Activated CD8-positive, alpha-beta T cell treated with anti-CD3 and anti-CD28 coated beads for 36 hours (primary cell): ENCODE measurements around the gene SMIM41. TPM values are rescaled to one million over a fixed set of nuclear protein-coding genes. Genes with fewer than 3 reads are reported as not detected.

Source experiments
- ATAC-seq: fragments of 200-7000 bp; cut with Tn5 transposase; one replicate; pipeline ENCODE4 v1.10.0; 2021; ENCODE audit warnings: mild to moderate bottlenecking, moderate library complexity
- CTCF ChIA-PET: fragments of 350-600 bp; sonication (Branson Sonifier 250); formaldehyde crosslinking; loops from one replicate; lab custom pipeline; 2021; ENCODE audit warnings: antibody characterized with exemption; lab: Charles Lee
- POLR2A ChIA-PET: fragments of 350-600 bp; sonication (Branson Sonifier 250); formaldehyde crosslinking; loops from one replicate; lab custom pipeline; 2021; ENCODE audit warnings: antibody characterized with exemption; lab: Charles Lee
- DNase-seq: peaks from one replicate; pipeline ENCODE4 v3.0.0-alpha.2; 2020
- H3K27ac Mint-ChIP-seq: one replicate; pipeline ENCODE4 v1.8.0; 2021; ENCODE audit warnings: mild to moderate bottlenecking, mixed read lengths
- H3K27me3 Mint-ChIP-seq: one replicate; pipeline ENCODE4 v1.8.0; 2021; ENCODE audit warnings: mixed read lengths
- H3K36me3 Mint-ChIP-seq: one replicate; pipeline ENCODE4 v1.8.0; 2021; ENCODE audit warnings: low read depth, mixed read lengths
- H3K4me1 Mint-ChIP-seq: one replicate; pipeline ENCODE4 v1.8.0; 2021; ENCODE audit warnings: low read depth, mixed read lengths
- H3K4me3 Mint-ChIP-seq: one replicate; pipeline ENCODE4 v1.8.0; 2021; ENCODE audit warnings: mild to moderate bottlenecking, moderate library complexity, mixed read lengths
- H3K9me3 Mint-ChIP-seq: one replicate; pipeline ENCODE4 v1.8.0; 2021; ENCODE audit warnings: mixed read lengths
- intact Hi-C: fragments of 100-400 bp; cut with micrococcal nuclease; formaldehyde crosslinking; loops from one replicate; pipeline ENCODE4 v1.10.0; 2022
- total RNA-seq, 2 experiments: library from RNA; stranded (reverse); gene quantifications; one replicate each; pipeline ENCODE4 v1.2.3, GENCODE V29; 2021
- TF ChIP-seq, protein P1 (sequence below): fragments of 200-600 bp; IDR thresholded peaks from one replicate; pipeline ENCODE4 v1.8.0; 2022; ENCODE audit warnings: antibody characterized with exemption, mild to moderate bottlenecking

SMIM41 gene
- total RNA-seq, 2 experiments from 2014 or later = not detected

GRCh38 chr12:52063082-52063924, 16.2 kb upstream of the SMIM41 start:
- ATAC-seq = no peak
- POLR2A ChIA-PET = no interaction called here

GRCh38 chr12:52063981-52064649, 15.4 kb upstream of the SMIM41 start:
- POLR2A ChIA-PET = interaction anchor here (0.6 to 0.9 kb wide), 2 partner anchors 43 to 980 kb away, joined by 3 to 6 read pairs; no protein-coding TSS in a partner anchor
- peaks cover 11% of the 10 kb centered on the region for H3K4me1 Mint-ChIP-seq
- CTCF ChIA-PET = interaction anchor here (1.2 to 27.5 kb wide), 2 partner anchors 38 to 58 kb away, joined by 4 to 602 read pairs; no protein-coding TSS in a partner anchor
- intact Hi-C loops = no loop called here
- no peak overlapping the region for H3K27ac Mint-ChIP-seq
- peaks cover 4% of the 10 kb centered on the region for H3K36me3 Mint-ChIP-seq
- H3K4me3 Mint-ChIP-seq = no peak overlapping the region
- H3K27me3 Mint-ChIP-seq = peaks cover 1% of the 10 kb centered on the region
- no peaks in the 10 kb centered on the region for H3K9me3 Mint-ChIP-seq
- DNase-seq (no peak), ATAC-seq (no peak)
- TF ChIP-seq, protein P1, sequence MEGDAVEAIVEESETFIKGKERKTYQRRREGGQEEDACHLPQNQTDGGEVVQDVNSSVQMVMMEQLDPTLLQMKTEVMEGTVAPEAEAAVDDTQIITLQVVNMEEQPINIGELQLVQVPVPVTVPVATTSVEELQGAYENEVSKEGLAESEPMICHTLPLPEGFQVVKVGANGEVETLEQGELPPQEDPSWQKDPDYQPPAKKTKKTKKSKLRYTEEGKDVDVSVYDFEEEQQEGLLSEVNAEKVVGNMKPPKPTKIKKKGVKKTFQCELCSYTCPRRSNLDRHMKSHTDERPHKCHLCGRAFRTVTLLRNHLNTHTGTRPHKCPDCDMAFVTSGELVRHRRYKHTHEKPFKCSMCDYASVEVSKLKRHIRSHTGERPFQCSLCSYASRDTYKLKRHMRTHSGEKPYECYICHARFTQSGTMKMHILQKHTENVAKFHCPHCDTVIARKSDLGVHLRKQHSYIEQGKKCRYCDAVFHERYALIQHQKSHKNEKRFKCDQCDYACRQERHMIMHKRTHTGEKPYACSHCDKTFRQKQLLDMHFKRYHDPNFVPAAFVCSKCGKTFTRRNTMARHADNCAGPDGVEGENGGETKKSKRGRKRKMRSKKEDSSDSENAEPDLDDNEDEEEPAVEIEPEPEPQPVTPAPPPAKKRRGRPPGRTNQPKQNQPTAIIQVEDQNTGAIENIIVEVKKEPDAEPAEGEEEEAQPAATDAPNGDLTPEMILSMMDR = no peak

More at GRCh38 chr12:52063082-52063924, 16.2 kb upstream of the SMIM41 start:
- H3K36me3 Mint-ChIP-seq = peaks cover 12% of the 10 kb centered on the region
- no peaks in the 10 kb centered on the region for H3K9me3 Mint-ChIP-seq
- H3K4me3 Mint-ChIP-seq = no peak overlapping the region
- peaks cover 8% of the 10 kb centered on the region for H3K4me1 Mint-ChIP-seq
- CTCF ChIA-PET = interaction anchor here (1.0 to 27.5 kb wide), 3 partner anchors 20 to 58 kb away, joined by 3 to 602 read pairs (median 4); no protein-coding TSS in a partner anchor
- TF ChIP-seq, protein P1 = no peak
- peaks cover 1% of the 10 kb centered on the region for H3K27me3 Mint-ChIP-seq
- no peak for DNase-seq
- intact Hi-C loops = no loop called here
- no peak overlapping the region for H3K27ac Mint-ChIP-seq

DNA sequence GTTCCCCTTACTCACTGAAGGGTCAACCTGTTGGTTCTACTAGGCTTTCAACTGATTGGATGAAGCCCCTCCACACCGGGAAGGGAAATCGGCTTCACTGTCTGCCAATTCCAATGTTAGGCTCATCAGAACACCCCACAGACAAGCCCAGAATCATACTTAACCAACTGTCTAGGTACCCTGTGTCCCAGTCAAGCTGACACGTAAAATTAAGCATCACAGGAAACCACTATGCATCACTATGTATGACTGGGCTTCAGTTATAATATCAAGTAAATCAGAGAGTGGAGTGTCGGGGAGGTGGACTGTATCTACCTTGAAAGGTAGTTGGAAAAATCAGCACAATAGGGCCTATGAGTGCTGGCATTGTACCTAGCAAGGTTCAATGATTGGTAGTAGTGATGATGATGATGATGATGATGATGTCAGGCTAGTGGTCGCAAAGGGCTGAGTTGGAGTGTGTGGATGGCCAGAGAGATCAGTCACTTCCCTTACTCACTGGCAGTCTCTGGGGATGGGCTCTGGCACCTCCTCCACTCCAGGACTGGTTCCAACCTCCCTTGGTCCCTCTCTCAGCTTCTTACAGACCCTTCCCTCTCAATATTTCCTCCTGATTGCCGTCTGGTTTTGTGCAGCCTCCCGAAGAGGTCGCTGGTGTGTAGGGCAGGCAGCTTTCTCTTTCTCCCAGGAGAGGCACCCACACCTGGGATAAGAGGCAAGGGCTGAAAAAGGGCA, 13.0 kb upstream of the SMIM41 start:
- H3K9me3 Mint-ChIP-seq = no peaks in the 10 kb centered on the region
- TF ChIP-seq, protein P1 = no peak
- ChIA-PET POLR2A (interaction anchor here (0.7 to 2.5 kb wide), 2 partner anchors 14 to 41 kb away, joined by 3 to 15 read pairs; partner anchors contain the start of gene NR4A1), CTCF (interaction anchor here (1.0 to 27.5 kb wide), 5 partner anchors 18 to 73 kb away, joined by 3 to 602 read pairs (median 4); no protein-coding TSS in a partner anchor)
- H3K36me3 Mint-ChIP-seq = peaks cover 2% of the 10 kb centered on the region
- peaks cover 1% of the 10 kb centered on the region for H3K27me3 Mint-ChIP-seq
- DNase-seq = peak; percentile 16
- H3K27ac Mint-ChIP-seq = no peak overlapping the region
- peak; percentile 8 for ATAC-seq
- H3K4me3 Mint-ChIP-seq = no peak overlapping the region
- H3K4me1 Mint-ChIP-seq = peaks cover 24% of the 10 kb centered on the region
- intact Hi-C loops = loop anchor here (5.0 kb wide), 1 partner anchor 39 kb away; no protein-coding TSS in a partner anchor

GRCh38 chr12:52067081-52067374, 12.5 kb upstream of the SMIM41 start:
- H3K27ac Mint-ChIP-seq = no peak overlapping the region
- H3K36me3 Mint-ChIP-seq = peaks cover 2% of the 10 kb centered on the region
- no peak overlapping the region for H3K4me3 Mint-ChIP-seq

More at GRCh38 chr12:52067081-52067374, 12.5 kb upstream of the SMIM41 start:
- ChIA-PET CTCF (interaction anchor here (1.0 to 27.5 kb wide), 4 partner anchors 15 to 41 kb away, joined by 3 to 602 read pairs (median 6); no protein-coding TSS in a partner anchor), POLR2A (interaction anchor here (2.5 kb wide), 1 partner anchor 15 kb away, joined by 15 read pairs; the partner anchor contains the start of gene NR4A1)
- Mint-ChIP-seq H3K27me3 (peaks cover 1% of the 10 kb centered on the region), H3K4me1 (peaks cover 27% of the 10 kb centered on the region), H3K9me3 (no peaks in the 10 kb centered on the region)
- DNase-seq = no peak
- TF ChIP-seq, protein P1 = no peak
- ATAC-seq = no peak
- intact Hi-C loops = loop anchor here (5.0 kb wide), 1 partner anchor 40 kb away; no protein-coding TSS in a partner anchor
